Dermis microvascular lymphatic vessel endothelial cell (primary cell): ENCODE data around the gene VSX2. TPM values are rescaled to one million over a fixed set of nuclear protein-coding genes. Genes with fewer than 3 reads are reported as not detected.

Experiments used
- DNase-seq, 2 donors: peaks; one replicate each; pipeline versions ENCODE4 v3.0.0 to v3.0.0-alpha.2; 2010; ENCODE audit warnings: low read depth in 2 of 2
- total RNA-seq: library from RNA; depleted of rRNA; stranded (reverse); fragments of >200 nt; gene quantifications from 2 replicates; pipeline ENCODE4 v1.2.1, GENCODE V29; 2014

The VSX2 gene
- total RNA-seq, 1 donor from 2014 or later = not detected

- no peak for DNase-seq
Observed at GRCh38 chr14:74258764-74259035, 19.5 kb downstream of the VSX2 start.

GRCh38 chr14:74259513-74259912 lies 20.3 kb downstream of the VSX2 start:
- DNase-seq = no peak

GRCh38 chr14:74260525-74261233 lies 21.4 kb downstream of the VSX2 start:
- no peak for DNase-seq

- DNase-seq = no peak
Observed at GRCh38 chr14:74261288-74261687, 22.0 kb downstream of the VSX2 start.

GRCh38 chr14:74262076-74262475 lies 22.8 kb downstream of the VSX2 start:
- no peak for DNase-seq

- no peak for DNase-seq
Observed at GRCh38 chr14:74263181-74263580, 23.9 kb downstream of the VSX2 start.

GRCh38 chr14:74263921-74264320 lies 24.7 kb downstream of the VSX2 start:
- DNase-seq = no peak

- DNase-seq = no peak
Observed at GRCh38 chr14:74265301-74265965, 26.2 kb downstream of the VSX2 start.

- DNase-seq = no peak
Observed at GRCh38 chr14:74267588-74267987, 28.3 kb downstream of the VSX2 start.

- DNase-seq = peak in 1 of 2 donors; percentile 44
Observed at GRCh38 chr14:74270382-74271177, 31.3 kb downstream of the VSX2 start.

GRCh38 chr14:74271365-74271764 lies 32.1 kb downstream of the VSX2 start:
- DNase-seq = no peak

GRCh38 chr14:74275241-74275841 lies 36.1 kb downstream of the VSX2 start:
- DNase-seq = no peak

- DNase-seq = no peak
Observed at GRCh38 chr14:74278080-74278479, 38.8 kb downstream of the VSX2 start.

GRCh38 chr14:74281069-74281468 lies 41.8 kb downstream of the VSX2 start:
- DNase-seq = no peak

- no peak for DNase-seq
Observed at GRCh38 chr14:74286736-74287135, 47.5 kb downstream of the VSX2 start.

GRCh38 chr14:74289801-74290200 lies 50.6 kb downstream of the VSX2 start:
- DNase-seq = no peak

GRCh38 chr14:74290415-74290814 lies 51.2 kb downstream of the VSX2 start:
- peak in 1 of 2 donors; percentile 21 for DNase-seq

- no peak for DNase-seq
Observed at GRCh38 chr14:74292061-74292460, 52.8 kb downstream of the VSX2 start.

- no peak for DNase-seq
Observed at GRCh38 chr14:74293606-74294005, 54.4 kb downstream of the VSX2 start.

- no peak for DNase-seq
Observed at GRCh38 chr14:74296037-74296467, 56.8 kb downstream of the VSX2 start.

GRCh38 chr14:74297986-74298385 lies 58.7 kb downstream of the VSX2 start:
- DNase-seq = no peak

GRCh38 chr14:74299061-74299545 lies 59.9 kb downstream of the VSX2 start:
- DNase-seq = peak; percentile 66 to 74
